HG02885 (cell line): Measurements from ENCODE around the gene TGFBR2.

Experiments
- ATAC-seq: cut with Tn5 transposase; IDR thresholded peaks from one replicate; pipeline ENCODE4 v1.9.1; 2021; ENCODE audit warnings: mild to moderate bottlenecking; ENCODE audit not compliant: unreplicated experiment, poor library complexity

Gene TGFBR2

DNA sequence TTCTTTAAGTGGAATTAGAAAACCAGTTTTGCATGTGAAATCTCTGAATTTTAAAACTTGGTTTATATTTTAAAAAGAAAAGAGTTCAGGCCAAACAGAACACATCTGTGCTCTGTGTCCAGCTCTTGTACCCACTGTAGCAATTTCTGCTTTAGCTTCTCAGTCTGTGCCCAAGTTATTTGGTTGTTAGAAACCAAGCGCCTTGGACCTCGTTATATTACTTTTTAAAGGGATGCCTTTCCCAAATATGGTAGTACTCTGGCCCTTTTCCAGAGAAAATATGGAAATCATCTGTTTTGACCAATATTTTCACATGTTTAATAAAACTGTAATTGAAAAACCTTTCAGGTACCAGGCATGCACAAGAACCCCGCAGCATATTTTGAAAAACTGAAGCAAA lies 27.3 kb downstream of the TGFBR2 start:
- ATAC-seq: no peak

DNA sequence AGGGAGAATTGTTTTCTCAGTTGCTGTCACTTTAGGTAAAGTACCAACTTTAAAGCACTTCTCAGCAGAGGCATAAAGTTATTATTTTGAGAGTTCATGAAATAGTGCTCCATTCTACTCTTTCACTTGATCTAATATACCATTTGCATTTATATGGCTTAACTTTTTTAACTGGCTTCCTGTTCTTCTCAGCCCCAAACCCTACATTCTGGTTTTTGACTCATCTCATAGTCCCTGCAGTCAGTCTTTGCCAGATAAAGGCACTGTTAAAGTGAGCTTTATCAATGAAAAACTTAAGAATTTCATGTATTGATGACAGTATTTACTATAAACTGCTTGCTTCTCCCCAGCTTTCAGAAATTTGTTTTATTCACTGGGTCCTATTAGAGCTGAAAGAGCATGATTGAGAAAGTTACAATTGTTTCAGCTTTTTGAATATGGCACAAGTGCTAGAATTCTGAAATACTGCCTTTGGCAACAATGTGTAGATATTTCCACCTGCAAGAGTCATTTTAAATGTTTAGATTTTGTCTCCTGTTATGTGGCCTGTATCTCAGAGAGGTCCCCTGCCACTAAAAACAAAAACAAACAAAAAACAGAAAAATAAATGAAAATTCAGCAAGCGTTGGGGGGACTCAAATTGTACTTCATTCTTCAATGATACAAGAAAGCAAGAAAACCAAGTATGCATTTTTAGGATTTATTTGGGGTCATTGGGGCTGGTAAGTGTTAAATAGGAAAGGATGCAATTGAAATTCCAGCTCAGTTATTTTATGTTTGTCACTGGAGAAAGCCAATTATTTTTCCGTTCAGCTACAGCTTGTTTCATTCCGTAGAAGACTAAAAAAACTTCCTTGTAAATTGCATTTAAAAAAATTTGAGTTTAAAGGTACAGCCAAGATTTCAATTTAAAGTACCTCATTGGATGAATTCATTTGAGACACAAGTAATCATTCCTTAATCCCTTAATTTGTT lies 28.6 kb downstream of the TGFBR2 start:
- no peak for ATAC-seq

DNA sequence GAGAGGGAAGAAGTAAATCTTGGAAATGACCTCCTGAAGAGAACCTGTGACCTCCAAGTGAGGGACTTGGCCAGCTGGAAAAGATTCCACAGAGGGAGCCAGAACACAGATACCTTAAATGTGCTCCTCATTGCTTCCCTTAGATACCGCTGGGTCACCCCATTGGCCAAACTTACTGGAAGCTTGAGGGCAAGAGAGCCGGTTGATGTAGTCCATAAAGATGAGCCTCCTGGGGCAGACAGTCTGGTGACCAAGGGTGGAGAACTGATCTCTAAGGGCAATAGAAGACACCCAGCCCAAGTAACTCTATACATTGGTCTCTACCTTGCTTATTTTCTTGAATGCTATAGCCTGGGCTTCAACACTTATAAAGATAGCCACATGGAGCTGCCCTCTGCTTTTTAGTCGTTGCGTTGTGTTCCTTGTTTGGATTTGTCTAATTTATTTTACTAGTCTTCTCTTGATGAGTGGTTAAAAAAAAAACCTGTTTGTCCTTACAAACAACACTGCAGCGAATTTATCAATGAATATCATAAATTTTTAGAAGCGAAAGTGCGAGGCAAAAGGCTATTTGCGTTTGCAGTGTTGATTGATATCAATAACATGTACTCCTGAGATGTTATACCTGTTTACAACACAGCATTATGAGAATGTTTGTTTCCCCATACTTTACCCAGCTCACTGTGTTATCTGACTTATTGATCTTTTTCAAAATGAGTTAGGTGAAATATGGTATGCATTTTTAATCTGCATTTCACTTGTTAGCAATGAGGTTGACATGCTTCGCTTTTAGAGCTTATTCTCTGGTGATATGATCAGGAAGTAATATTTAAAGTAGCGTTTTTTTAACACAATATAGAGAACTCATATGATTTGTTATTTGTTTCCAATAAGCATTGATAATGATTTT lies 31.2 kb downstream of the TGFBR2 start:
- ATAC-seq: no peak

DNA sequence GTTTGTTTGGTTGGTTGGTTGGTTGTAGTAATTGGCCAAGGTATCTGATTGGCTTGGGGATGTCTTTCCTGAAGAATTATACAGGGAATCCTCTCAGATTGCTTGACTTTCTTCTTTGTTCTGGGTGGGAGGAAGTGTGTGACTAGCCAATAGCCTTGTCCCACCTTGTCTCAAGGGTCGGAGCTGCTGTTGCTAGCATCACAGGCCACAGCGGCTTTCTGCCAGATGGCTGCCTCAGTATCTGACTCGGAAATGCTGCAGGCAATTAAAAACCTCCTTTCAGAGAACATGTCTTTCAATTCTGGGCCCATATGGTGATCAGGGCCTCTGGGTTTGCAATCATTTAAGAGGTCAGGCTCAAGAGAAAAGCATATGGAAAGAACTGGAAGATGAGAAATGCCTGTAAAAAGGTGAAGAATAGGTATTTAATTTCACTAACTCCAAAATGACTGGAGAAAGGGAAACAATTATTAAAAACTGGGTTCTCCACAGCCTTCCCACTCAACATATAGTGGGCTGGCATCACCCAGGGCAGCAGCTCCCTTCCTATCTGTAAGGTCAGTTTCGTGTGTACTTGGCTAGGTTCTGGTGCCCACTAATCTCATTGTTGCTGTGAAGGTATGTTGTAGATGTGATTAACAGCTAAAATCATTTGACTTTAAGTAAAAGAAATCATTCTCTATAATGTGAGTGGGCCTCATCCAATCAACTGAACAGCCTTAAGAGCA lies 32.4 kb downstream of the TGFBR2 start:
- ATAC-seq: no peak

DNA sequence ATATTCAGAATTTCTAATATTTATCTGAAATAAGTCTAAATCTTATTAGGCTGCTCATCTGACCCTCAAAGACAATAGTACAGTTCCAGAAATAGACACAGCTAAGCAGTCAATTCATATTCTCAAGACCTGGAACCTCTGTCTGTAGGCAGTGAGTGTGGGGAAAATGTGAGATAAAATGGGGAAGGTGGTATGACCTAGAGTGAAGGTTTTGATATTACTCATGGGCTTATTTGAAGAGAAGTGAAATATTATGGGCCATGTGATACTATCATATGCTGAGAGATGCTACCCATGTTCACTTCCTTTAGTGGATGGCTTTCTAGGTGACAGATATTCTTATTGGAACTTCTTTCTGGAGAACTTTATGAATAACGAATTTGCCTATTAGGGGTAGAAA lies 33.5 kb downstream of the TGFBR2 start:
- ATAC-seq: peak; percentile 90

DNA sequence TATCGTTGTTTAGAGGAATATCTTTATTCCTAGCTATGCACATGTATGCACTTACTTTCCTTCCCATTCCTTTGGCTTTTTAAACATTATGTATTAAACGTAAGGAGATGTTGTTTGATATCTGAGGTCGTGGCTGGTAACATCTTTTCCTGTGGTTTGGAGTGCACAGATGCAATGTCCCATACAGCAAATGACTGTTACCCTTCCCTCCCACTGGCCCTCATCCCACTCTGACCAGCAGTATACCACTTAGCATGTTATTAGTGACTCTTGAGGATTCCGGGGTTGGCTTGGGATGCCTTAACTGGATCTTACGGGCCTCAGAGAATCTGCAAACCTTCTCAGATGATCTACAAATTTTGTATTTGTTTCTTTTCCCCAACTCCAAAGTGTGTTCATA lies 34.5 kb downstream of the TGFBR2 start:
- no peak for ATAC-seq

DNA sequence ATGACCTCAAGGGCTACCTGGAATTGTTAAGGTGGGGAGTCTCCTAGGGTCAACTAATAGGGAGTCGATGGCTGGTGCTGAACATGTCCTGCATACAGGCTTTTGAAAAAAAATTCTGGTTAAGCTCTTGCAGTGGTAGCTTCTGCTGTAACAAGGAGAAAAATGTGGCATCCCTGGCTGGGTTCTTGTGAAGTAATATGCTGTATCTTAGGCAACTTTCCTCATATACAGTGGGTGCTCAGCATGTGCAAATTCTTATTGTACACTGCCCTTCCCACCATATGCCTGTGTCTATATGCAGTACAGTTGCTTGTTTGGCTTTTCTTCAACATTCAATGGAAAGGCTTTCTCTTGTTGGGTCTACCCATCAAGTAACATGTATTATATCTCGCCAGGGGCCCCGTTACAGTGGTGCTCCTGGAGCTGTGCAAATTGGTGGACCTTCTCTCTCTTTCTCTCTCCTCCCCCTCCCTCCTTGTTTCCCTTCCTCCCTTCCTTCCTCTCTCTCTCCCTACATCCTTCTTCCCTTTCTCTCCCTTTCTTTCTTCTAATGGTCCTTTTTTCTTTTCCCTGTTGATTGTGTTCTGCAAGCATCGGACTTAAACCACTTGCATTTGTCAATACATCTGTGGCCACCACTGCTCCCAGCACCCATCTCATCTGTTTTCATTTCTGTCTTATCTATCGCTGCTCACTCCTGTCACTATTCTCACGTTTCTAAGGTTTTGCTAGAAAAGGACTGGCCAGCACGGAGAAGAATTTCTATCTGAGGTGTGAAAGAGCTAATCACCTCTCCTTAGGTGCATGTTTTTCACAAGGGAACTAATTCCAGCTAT lies 35.2 kb downstream of the TGFBR2 start:
- ATAC-seq: no peak

DNA sequence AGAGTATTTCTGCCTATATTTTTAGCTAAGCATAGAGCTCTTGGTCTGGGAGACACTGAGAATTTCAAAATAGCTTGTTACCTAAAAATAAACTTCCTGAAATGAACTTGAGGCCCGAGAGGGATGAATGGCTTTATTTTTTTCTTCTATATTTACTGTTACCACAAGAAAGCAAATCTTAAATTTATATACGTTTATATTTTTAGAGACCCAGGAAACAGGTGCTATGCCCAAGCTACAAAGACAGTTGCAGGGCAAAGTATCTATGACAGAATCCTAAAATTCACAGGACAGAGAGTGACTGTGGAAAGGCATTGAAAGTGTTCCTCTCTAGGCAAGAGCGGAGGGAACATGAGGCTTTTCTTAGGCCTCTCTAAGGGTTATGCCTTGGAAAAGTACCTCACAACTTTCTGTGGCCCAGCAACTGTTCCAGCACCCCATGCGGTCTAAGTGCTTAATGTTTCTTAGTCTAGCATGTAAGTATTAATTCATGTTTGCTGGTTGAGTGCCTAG lies 36.5 kb downstream of the TGFBR2 start:
- no peak for ATAC-seq

DNA sequence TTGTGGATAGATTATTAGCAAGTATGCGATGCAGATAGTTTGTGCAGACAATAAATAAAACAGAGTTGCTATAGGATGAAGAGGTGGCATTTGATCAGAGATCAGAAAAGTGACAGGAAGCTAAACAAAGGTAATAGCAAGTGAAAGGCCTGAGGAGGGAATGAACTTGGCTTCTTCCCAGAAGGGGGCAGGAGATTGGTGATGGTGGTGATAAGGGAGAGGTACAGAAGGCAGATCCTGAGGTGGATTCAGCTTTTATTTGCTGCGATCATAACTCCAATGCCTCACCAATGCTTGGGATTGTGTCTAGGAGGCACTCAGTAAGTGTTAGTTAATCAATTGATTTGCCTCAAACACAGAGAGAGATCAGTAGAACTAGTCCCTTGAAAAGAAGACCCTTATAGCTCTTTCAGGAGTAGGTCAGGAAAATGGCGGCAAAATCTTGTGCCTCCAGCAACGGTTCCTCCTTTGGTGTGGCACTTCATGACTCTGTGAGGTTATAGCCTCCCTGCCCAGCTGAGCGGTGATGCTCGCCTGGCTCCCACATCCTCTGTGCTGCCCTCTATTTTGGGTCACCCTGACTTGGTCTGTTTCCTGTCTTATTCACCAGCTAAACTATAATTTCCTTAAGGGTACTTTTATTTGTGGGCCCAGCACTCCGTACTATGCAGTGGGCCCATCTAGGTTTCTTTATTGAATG lies 37.5 kb downstream of the TGFBR2 start:
- no peak for ATAC-seq

DNA sequence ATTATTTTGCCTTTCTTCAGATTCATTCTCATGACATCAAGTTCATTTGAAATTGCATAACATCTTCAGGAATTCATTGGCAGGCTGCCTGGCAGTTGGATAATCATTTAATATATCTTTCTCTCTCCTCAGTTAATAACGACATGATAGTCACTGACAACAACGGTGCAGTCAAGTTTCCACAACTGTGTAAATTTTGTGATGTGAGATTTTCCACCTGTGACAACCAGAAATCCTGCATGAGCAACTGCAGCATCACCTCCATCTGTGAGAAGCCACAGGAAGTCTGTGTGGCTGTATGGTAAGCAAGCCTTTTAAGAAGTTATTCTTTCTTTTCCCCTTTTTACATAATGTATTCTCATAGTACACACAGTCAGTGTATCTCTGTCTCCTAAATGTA lies 38.2 kb downstream of the TGFBR2 start:
- ATAC-seq: peak; percentile 71

DNA sequence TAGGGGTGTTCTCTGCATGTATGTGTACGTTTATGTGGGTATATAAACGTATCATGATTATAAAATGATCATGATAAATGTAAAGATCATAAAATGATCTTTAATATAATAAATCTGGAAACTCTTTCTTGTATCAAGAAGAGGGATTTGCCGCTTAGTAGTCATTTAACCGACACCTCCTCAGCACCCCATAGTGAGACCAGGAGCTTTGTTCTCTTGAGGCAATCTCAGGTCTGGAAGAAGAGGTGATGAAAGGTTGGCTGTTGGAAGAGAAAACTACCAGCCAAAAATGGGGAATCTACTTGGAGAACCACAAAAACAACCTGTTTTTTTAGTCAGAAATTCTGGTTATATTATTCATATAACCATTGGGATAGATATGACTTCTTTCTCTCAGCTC lies 38.7 kb downstream of the TGFBR2 start:
- ATAC-seq: no peak

DNA sequence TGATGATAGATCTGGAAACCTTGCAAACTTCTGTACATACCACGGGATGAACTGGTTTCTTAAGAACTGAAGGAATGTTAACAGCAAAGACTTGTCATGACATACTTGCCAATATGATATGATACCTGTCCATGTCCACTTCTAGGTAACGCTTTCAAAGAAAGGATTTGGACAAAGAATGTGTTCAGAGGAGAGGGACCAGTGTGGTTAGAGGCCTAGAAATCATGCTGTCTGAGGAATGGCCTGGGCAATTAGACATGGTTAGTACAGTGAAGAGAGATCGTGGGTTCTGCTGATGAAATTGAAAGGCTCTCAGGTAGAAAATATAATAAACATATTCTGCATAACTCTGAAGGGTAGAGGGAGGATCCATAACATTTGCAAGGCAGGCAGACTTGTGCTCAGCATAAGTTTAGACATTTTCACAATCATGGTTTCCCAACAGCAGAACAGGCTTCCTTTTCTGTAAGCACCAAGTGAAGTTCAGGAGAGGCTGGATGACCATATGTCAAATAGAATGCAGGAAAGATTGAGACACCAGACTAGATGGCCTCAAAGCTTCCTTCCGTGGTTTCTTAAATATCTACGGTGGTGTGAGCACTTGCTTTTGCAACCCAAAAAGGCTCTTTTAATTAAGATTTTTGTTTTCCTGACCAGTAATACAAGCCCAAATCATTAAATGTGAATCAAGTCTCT lies 39.9 kb downstream of the TGFBR2 start:
- no peak for ATAC-seq

DNA sequence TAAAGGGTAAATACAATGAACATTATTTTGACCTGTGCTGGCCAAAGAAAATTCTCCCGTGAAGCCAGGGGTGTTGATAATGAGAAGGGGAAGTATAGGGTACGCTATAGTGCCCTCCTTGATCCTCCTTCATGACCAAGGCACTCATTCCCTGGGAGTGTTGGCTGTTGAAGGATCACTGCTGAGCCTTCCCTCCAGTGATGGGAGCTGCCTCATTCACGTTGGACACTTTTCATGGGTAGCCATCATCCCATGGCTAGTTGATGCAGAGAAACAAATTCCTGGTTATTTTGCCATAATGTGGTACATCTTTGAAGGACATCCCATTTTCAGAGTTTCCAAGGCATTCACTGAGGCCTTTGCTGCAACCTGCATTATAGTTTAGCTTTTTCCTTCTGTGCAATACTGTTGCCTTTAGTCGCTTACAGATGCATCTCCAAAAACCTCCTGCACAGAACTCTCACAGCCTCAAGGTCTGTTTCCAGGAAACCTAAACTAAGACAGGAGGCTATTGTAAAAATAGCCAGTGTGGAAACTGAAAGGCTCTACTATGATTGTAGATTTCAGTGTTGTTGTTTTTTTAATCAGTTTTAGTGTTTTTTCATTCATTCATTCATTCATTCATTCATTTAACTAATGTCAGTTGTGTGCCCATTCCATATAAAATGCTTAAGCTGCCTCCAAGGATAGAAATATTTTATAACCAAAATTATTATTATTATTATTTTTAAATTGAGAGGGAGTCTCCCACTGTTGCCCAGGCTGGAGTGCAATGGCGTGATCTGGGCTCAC lies 40.8 kb downstream of the TGFBR2 start:
- ATAC-seq: no peak

DNA sequence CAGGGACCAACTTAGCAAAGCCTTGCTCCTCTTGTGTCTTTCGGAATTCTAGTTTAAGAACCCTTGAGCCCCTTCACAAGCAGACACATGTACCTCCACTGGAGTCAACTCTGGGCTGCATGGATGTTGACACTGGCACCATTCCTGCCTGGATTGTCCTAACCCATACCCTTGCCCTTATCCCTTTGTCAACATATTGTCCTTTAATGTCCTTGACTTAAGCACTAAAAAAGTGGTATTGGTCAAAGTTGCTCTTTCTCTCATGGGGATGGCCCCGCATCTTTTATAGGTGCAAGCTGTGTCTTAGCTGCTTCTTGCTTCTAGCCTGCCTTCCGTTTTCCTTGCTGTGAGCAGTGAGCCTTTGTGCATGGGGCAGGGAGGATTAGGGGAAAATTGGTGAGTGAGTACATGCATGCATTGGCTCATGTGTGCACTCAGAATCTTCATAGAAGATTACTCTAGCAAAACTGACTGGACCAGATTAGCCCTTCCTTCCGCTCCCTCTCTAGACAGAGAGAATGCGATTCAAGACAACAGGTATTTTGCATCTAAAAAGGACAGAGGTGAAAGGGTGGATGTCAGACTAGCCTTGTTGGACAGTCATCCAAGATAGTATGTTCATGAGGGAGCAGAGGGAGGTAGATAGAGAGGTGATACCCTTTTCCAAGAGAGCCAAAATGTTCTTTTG lies 42.4 kb downstream of the TGFBR2 start:
- ATAC-seq: no peak

DNA sequence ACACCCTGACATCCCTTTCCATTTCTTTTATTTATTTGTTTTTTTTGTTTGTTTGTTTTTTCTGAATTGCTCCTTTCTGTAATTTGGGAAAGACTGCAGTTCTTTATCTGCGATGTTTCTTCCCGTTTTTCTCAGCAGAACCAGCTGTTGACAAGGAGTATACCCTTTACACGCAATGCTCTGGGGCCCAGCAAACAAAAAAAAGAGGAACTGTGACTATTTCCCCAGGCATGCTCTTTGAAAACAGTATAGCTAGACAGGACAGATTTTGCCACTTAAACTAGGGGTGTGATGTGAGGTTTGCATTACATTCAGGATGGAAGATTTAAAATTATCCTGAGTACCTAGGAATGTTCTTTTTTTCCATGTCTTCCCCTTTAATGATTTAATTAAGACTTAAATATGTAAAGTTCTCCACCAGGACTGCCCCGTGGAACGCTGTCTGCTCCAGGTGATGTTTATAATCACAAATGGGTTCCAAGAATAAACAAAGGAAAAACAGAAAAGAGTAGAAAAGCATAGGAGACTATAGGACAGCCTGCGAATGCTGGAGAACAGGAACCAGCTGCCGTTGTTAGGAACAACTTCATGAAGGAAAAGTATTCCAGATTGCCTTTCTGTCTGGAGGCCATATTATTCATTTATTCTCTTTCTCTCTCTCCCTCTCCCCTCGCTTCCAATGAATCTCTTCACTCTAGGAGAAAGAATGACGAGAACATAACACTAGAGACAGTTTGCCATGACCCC lies 43.3 kb downstream of the TGFBR2 start:
- ATAC-seq: peak; percentile 64

DNA sequence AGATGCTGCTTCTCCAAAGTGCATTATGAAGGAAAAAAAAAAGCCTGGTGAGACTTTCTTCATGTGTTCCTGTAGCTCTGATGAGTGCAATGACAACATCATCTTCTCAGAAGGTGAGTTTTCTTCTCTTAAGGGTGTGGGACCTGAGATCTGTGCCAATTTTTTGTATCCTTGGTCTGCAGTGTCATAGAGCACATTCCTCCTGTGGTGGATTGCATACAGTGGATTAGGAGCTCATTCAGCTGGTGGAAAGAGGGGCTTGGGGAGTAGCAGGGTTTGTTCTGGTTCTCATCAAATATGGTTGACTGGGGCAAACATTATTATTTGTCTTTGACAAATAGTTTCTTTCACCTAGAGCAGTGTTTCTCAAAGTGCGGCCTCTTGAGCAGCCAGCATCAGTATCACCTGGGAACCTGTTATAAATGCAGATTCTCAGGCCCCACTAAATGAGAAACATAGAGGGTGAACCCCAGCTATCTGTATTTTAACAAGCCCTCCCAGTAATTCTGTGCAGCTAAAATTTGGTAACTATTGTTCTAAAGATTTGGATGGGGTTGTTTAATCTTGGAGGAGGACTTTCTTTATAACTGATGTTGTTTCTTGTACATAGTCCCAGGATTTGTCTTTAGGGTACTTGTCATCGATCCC lies 44.1 kb downstream of the TGFBR2 start:
- no peak for ATAC-seq
